ENCODE measurements around the gene LBH.

The LBH gene

GRCh38 chr2:30221531-30221930 is 9.8 kb upstream of the LBH start:
- DNase-seq (ENCODE audit: low read depth): peak; percentile 67
- TF ChIP-seq CTCF (IDR thresholded peaks at IDR 0.05; ENCODE audit: insufficient read depth, low read depth, low read length, missing control alignments): no peak
- H3K4me3 ChIP-seq (ENCODE audit: low read length): no peak overlapping the region

GRCh38 chr2:30222031-30222430 is 9.3 kb upstream of the LBH start:
- no peak for TF ChIP-seq CTCF (IDR thresholded peaks at IDR 0.05; ENCODE audit: insufficient read depth, low read depth, low read length, missing control alignments)
- no peak overlapping the region for H3K4me3 ChIP-seq (ENCODE audit: low read length)
- DNase-seq (ENCODE audit: low read depth): no peak

- DNase-seq (ENCODE audit: low read depth): no peak
- H3K4me3 ChIP-seq (ENCODE audit: low read length): no peak overlapping the region
- no peak for TF ChIP-seq CTCF (IDR thresholded peaks at IDR 0.05; ENCODE audit: insufficient read depth, low read depth, low read length, missing control alignments)
These were observed 8.5 kb upstream of the LBH start for GRCh38 chr2:30222636-30223360.

- no peak for DNase-seq (ENCODE audit: low read depth)
- no peak for TF ChIP-seq CTCF (IDR thresholded peaks at IDR 0.05; ENCODE audit: insufficient read depth, low read depth, low read length, missing control alignments)
- no peak overlapping the region for H3K4me3 ChIP-seq (ENCODE audit: low read length)
These were observed 7.9 kb upstream of the LBH start for GRCh38 chr2:30223413-30223874.

GRCh38 chr2:30224151-30224550 is 7.2 kb upstream of the LBH start:
- H3K4me3 ChIP-seq (ENCODE audit: low read length): no peak overlapping the region
- DNase-seq (ENCODE audit: low read depth): no peak
- no peak for TF ChIP-seq CTCF (IDR thresholded peaks at IDR 0.05; ENCODE audit: insufficient read depth, low read depth, low read length, missing control alignments)

- no peak for DNase-seq (ENCODE audit: low read depth)
- no peak for TF ChIP-seq CTCF (IDR thresholded peaks at IDR 0.05; ENCODE audit: insufficient read depth, low read depth, low read length, missing control alignments)
- H3K4me3 ChIP-seq (ENCODE audit: low read length): no peak overlapping the region
These were observed 6.1 kb upstream of the LBH start for GRCh38 chr2:30225131-30225762.

Measured in epithelial cell of esophagus (primary cell).